VCaP (cell line): Measurements from ENCODE around the gene TFDP2.

Experiments used
- H3K27ac ChIP-seq: fragments of 450-650 bp; 2 replicates; pipeline ENCODE4 v1.5.1; 2017
- CTCF ChIP-seq: fragments of 450-650 bp; conservative IDR thresholded peaks from 2 replicates; pipeline ENCODE4 v1.5.1; 2017; ENCODE audit warnings: mild to moderate bottlenecking, moderate library complexity

Gene TFDP2

GRCh38 chr3:142027735-142028134, 121.6 kb downstream of the TFDP2 start:
- TF ChIP-seq CTCF = no peak
- H3K27ac ChIP-seq = peak overlapping the region; percentile 22; the same call in 1 of the 2 replicates

GRCh38 chr3:142027300-142027699, 122.0 kb downstream of the TFDP2 start:
- TF ChIP-seq CTCF = no peak
- H3K27ac ChIP-seq = peak overlapping the region; percentile 22; the same call in 1 of the 2 replicates

GRCh38 chr3:142026333-142026732, 123.0 kb downstream of the TFDP2 start:
- no peak for TF ChIP-seq CTCF
- no peak overlapping the region for H3K27ac ChIP-seq

GRCh38 chr3:142022381-142022780, 127.0 kb downstream of the TFDP2 start:
- no peak overlapping the region for H3K27ac ChIP-seq
- peak; percentile 63 for TF ChIP-seq CTCF

GRCh38 chr3:142021127-142021526, 128.2 kb downstream of the TFDP2 start:
- TF ChIP-seq CTCF = no peak
- no peak overlapping the region for H3K27ac ChIP-seq

- H3K27ac ChIP-seq = no peak overlapping the region
- no peak for TF ChIP-seq CTCF
Measured at GRCh38 chr3:142019794-142020320, 129.5 kb downstream of the TFDP2 start.

- TF ChIP-seq CTCF = no peak
- H3K27ac ChIP-seq = no peak overlapping the region
Measured at GRCh38 chr3:142013993-142014392, 135.4 kb downstream of the TFDP2 start.
